HG02678 (cell line): ENCODE data around the gene JPH3.

Source experiments
- ATAC-seq: cut with Tn5 transposase; IDR thresholded peaks from one replicate; pipeline ENCODE4 v1.9.1; 2021; ENCODE audit warnings: mild to moderate bottlenecking, moderate library complexity; ENCODE audit not compliant: unreplicated experiment

Gene JPH3

GRCh38 chr16:87598431-87598830 is 3.9 kb upstream of the JPH3 start:
- ATAC-seq = no peak

DNA sequence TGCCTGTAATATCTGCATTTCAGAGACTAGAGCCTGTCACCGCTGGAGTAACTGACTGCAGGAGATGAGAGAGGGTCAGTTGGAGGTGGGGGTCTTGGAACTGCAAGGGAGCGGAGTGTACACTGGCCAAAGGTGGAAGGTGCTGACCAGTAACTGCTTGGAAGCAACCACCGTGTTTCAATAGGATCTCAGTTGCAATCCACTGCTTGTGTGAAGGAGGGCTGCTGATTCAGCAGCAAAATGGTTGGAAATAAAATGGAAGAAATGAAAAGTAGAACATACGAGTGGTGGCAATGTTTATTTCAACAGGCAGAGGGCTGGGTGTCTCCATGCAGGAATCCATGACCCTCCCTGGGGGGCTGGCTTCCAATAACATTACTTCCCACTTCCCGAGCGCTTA is 2.1 kb upstream of the JPH3 start:
- no peak for ATAC-seq

DNA sequence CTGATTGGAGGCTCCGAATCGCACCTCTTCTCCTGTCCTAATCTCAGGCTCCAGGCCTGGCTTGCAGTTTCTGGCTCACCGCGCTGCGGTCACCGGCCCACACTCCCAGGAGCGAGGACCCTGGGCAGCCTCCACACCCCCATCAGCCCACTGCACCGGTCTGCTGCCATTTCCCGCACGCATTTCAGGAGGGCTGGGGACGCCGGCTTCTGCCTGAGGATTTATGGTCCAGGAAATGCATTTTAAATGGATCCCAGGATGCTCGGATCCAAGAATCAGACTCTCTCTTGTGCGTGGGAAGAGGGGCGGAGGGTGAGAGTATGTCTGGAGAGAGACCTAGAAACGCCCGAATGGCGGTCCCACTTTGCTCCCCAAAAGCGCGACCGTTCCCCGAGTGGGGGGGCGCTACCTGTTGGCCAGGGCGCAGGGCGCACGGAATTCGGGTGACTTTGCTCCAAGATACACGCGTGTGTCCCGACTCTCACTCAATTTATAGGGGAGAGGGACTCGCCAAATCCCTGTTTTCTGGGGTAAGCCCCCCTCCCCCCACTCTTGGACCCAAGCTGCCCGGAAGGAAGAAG is 817 bp upstream of the JPH3 start:
- ATAC-seq = no peak

DNA sequence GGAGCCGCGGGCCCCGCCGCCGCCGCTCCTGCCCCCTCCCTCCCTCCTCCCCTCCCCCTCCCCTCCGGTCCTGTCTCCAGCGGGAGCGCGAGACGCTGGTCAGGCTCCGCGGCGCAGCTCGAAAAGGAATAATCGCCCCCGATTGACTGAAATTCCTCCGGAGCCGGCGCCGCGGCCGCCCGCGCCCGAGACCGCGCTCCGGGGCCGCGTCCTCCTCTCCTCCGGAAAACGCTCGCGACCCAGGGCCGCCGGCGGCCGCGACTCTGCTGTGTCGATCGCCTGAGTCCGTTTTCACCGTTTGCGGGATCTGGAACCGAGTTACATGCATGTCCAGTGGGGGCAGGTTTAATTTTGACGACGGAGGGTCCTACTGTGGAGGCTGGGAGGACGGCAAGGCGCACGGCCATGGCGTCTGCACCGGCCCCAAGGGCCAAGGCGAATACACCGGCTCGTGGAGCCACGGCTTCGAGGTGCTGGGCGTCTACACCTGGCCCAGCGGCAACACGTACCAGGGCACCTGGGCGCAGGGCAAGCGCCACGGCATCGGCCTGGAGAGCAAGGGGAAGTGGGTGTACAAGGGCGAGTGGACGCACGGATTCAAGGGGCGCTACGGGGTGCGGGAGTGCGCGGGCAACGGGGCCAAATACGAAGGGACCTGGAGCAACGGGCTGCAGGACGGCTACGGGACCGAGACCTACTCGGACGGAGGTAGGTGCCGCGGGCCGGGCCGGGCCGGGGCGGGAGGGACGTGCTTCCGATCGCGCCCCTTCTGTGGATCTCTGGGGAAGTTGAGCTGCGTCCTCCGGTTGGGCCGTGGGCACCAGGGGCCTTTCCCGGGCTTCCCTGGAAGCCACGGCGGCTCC is 744 bp downstream of the JPH3 start:
- ATAC-seq = no peak

- ATAC-seq = no peak
These were observed 1.7 kb downstream of the JPH3 start for GRCh38 chr16:87603684-87604633.

DNA sequence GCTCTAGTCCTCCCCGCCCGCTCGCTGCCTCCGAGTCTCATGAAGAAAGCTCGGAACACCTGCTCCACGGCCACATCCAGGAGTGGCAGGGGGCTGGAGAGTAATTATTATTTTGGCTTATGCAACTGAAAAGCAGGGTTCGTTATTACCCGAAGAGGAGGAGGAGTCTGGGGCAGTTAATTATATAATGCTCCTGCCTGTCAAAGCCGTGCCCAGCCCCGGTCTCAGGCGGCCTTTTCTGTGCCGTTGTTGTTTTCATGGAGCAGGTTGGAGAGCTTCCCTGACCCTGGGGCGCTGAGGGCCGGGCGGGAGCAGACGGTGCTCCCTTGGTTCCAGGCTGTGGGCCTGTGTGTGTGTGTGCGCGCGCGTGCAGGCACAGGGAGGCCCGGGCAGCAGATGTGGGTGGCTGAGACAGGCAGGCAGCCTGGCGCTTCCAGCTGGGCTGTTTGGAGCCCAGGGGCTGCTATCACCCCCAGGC is 2.4 kb downstream of the JPH3 start:
- ATAC-seq = no peak

DNA sequence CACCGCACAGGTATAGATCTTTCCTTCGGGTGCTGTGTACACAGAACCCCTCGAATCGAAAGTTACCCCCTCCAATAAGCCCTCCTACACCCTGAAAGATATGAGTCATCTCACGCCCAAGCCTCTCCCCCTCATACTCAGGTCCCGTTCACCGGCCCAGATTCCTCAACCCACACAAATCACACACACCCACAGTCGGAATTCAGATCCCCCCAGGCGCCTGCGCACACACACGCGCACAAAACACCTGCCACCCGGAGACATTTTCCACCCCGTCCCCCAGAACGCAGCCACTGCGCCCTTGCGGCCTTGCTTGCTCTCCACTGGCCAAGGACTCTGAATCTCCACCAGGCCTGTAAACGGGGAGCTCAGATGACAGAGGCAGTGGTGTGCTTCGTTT is 4.9 kb downstream of the JPH3 start:
- ATAC-seq = no peak

DNA sequence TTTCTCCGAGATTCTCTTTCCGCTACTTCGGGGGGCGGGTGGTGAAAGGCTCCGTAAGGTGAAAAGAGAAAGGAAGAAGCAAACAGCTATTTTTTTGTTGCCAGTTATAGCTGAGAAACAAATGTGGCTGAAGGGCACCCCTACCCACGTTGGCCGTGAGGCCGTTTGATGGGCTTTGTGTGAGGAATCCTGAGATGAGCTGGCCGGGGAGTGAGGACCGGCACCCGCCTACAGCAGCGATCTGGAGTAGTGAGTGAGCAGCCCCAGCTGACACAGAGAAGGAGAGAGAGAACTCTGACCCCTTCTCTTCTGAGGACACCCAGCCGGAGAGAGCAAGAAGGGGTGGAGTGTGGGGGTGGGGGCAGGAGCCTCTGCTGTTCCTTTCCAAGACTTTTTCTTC is 5.6 kb downstream of the JPH3 start:
- no peak for ATAC-seq

DNA sequence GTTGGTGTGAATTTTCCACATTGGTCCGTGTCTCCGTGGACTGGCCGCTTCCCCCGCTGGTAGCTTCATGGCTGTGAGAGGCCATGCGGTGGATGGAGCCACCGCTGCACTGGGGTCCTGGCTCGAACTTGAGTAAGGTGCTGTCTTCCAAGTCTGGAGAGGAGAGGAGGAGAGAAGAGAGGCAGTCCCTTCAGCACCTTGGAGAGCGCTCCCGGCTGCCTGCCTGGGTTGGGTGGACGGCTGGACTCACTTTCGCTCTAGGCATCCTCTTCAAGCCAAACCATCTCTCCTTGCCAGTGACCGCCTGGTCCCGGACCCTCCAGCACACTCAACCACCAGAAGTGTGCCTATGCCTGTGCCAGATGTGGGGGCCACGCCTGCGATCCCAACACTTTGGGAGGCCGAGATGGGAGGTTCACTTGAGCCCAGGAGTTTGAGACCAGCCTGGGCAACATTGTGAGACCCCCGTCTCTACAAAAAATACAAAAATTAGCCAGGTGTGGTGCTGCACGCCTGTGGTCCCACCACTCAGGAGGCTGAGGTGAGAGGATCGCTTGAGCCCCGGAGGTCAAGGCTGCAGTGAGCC is 6.2 kb downstream of the JPH3 start:
- no peak for ATAC-seq

DNA sequence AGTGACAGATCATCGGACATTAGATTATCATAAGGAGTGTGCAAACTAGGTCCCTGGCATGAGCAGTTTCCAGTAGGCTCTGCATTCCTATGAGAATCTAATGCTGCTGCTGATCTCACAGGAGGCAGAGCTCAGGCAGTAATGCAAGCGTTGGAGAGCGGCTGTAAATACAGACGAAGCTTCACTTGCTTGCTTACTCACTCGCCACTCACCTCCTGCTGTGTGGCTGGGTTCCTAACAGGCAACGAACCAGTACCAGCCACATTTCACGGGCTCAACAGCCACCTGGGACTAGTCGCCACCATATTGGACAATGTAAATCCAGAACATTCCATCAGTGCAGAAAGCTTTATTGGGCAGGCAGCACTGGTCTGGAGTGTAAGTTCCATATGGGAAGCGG is 7.7 kb downstream of the JPH3 start:
- no peak for ATAC-seq

GRCh38 chr16:87611456-87611855 is 9.1 kb downstream of the JPH3 start:
- ATAC-seq = no peak

GRCh38 chr16:87613961-87614360 is 11.7 kb downstream of the JPH3 start:
- no peak for ATAC-seq

DNA sequence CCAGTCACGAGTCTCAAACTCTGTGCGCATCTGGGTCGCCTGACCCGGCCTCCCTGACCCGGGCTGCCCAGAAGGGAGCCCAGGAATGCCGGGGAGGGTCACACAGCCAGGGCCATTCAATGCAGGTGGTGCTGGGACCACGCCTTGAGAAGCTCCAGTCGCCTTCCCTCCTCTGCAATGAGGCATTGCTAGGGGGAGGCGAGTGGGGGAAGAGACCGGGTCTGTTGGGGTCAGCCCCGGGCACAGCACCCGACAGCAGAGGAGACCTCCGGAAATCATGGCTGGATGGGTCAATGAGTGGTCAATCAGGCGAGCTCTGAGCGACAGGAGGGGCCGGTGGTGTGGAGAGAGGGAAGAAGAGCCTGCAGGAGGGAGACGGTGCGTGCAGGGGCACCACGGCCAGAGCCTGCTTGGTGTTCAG is 13.3 kb downstream of the JPH3 start:
- ATAC-seq = no peak

DNA sequence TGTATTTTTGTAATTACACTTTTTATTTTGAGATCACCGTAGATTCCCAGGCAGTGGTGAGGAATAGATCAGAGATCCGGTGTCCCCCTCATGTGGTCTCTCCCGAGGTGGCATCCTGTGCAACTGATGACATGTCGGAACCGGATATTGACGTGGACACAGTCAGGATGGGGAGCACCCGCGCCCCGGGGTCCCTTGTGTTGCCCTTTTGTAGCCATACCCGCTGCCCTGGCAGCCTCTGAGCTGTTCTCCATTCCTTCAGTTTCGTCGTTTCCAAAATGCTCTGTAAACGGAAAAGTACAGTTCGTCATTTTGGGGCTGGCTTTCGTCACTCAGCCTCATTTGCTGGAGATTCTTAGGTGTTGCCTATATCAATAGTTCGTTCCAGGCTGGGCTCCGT is 14.2 kb downstream of the JPH3 start:
- ATAC-seq = no peak

DNA sequence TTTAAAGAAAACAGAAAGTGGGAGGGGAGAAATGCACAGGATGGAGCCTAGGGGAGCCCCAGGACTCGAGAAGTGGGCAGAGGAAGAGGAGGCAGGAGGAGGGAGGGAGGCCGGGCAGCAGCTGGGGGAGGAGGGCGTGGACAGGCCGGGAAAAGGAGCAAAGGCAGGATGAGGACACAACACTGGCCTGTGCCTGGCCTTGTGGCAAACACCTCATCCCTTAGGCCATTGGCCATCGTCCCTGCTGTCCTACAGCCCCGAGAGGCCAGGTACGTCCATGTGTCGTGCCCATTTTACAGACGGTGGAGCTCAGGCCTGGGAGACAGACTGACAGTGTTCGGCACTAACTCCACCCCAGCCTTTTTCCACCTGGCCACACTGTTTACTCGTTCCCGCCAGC is 15.9 kb downstream of the JPH3 start:
- ATAC-seq = no peak

DNA sequence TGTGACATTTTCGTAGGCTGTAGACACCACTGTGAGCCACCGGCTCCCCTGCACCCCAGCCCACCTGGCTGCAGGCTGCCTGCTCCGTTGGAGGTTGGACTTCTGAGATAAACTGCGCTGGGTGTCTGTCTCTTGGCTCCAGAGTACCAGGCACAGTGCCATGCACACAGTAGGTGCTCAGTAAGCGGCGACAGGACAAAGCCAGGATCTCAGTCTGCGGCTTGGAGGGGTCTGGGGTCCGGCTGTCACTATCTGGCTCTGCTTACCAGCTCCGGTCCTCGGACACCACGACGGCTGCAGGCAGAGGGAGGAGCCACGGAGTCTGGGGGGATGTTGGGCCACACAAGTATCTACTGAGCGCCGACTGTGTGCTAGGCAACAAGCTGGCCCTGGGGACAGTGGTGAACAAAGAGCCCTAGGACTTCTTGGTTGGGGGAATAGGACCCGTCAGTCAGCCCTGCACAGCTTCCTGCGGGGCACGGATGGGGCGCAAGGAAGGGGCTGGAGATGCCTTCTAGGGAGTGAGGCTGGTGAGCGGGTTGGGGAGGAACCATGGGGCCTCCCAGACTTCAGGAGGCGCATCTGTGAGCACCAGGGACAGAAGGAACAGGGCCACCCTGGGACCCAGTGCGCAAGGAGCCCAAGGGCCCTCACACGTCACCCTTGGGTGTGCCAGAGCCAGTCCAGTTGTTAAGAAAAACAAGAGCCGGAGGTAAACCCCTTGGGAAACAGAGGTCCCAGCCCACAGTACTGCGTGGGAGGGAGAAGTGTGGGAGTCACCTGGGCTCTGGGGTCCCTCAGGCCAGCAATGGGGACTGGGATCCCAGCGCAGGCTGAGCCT is 17.3 kb downstream of the JPH3 start:
- ATAC-seq = no peak

DNA sequence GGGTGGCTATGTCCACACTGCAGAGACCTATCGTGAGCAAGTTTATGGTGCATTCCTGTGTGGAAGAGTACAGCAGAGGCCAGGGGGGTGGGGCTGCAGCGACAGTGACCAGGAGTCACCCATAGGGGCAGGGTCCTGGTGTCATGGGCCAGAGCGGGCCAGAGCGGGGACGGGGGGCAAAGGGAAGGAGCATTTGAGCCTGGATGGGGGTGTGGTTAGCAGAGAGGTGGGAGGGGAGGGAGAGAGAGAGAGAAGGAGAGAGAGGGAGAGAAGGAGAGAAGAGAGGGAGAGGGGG is 17.8 kb downstream of the JPH3 start:
- no peak for ATAC-seq

DNA sequence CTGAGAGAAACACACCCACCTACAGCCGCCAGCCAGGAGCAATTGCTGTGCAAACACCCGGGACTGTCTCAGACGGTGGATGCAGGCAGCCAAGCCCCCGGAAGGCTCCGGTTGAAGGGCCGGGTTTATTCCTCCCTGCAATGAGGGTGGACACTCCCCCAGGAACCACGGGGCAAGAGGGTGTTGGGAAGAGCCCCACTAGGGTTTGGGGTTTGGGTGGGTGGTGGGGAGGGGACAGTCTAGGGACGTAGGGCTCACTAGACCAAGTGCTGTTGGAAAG is 19.2 kb downstream of the JPH3 start:
- no peak for ATAC-seq

GRCh38 chr16:87621976-87622713 is 19.8 kb downstream of the JPH3 start:
- ATAC-seq = no peak

GRCh38 chr16:87622756-87623319 is 20.5 kb downstream of the JPH3 start:
- ATAC-seq = no peak
